ES-I3 (cell line): ENCODE measurements around the gene ALDH1A3.
A peak's percentile ranks its signal among the peaks of the same experiment; 100 is the strongest.

ENCODE experiments used
- H3K36me3 ChIP-seq: 2 replicates; pipeline ENCODE4 v1.6.1; 2013; ENCODE audit warnings: mild to moderate bottlenecking, low read length, control low read depth, moderate library complexity; ENCODE audit not compliant: insufficient read depth
- H3K4me1 ChIP-seq: 2 replicates; pipeline ENCODE4 v1.6.1; 2013; ENCODE audit warnings: mild to moderate bottlenecking, control low read depth, low read length; ENCODE audit not compliant: insufficient read depth
- H3K9ac ChIP-seq: 2 replicates; pipeline ENCODE4 v1.6.1; 2013; ENCODE audit warnings: low read depth, mild to moderate bottlenecking, low read length, moderate library complexity
- H3K9me3 ChIP-seq: 2 replicates; pipeline ENCODE4 v1.6.1; 2013; ENCODE audit warnings: mild to moderate bottlenecking, low read length, moderate library complexity; ENCODE audit not compliant: control insufficient read depth, insufficient read depth

ALDH1A3 gene

DNA sequence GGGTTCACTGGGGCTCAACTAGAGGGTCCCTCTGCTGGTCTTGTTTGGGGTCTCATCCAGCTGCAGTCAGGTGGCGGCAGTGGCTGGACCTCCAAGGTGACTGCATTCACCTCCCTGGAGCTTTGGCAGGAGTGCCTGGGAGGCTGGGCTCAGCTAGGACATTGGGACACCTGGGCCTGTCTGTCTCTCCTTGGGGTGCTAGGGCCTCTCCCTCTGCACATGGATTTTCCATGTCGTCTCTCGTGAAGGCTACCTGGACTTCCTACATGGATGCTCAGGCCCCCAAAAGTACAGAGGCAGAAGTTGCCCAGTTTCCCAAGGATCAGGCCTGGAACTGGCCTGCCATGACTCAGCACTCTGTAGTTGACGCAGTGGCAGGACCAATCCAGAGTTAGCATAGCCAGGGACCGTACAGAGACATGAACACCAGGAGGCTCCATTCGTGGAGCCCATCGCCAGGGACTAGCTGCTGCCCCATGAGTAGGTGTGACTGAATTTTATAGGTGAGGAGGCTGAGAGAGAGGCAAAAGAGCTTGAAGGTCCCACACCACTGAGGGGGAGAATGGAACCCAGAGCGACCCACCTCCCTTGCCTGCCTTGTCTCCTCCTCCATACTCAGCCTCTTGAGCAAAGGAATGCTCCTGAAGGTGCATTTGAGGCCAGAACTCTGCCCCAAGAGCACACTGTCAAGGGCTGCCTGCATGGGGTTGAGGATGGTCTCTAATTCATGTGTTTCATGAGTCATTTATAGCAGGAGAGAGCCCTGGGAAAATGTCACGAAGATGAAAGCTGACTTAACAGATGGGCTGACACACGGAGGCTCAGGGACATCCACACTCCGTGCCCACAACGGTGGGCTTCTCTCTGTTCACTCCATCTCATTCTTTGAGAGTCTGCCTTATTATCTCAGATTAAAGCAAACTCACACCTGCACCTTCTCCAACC is 13.0 kb upstream of the ALDH1A3 start:
- Histone ChIP-seq H3K9me3 (no peaks in the 10 kb centered on the region), H3K9ac (no peak overlapping the region), H3K4me1 (no peaks in the 10 kb centered on the region), H3K36me3 (no peaks in the 10 kb centered on the region)

GRCh38 chr15:100867433-100867832 is 12.2 kb upstream of the ALDH1A3 start:
- H3K9me3 ChIP-seq: no peaks in the 10 kb centered on the region
- no peak overlapping the region for H3K9ac ChIP-seq
- no peaks in the 10 kb centered on the region for H3K4me1 ChIP-seq
- no peaks in the 10 kb centered on the region for H3K36me3 ChIP-seq

GRCh38 chr15:100869151-100869999 is 10.3 kb upstream of the ALDH1A3 start:
- Histone ChIP-seq H3K4me1 (no peaks in the 10 kb centered on the region), H3K36me3 (no peaks in the 10 kb centered on the region), H3K9ac (no peak overlapping the region), H3K9me3 (no peaks in the 10 kb centered on the region)

- no peak overlapping the region for H3K9ac ChIP-seq
- H3K9me3 ChIP-seq: no peaks in the 10 kb centered on the region
- H3K36me3 ChIP-seq: no peaks in the 10 kb centered on the region
- peaks cover under 1% of the 10 kb centered on the region; the same call in 1 of the 2 replicates for H3K4me1 ChIP-seq
Observed at GRCh38 chr15:100873029-100873677, 6.5 kb upstream of the ALDH1A3 start.

- no peaks in the 10 kb centered on the region for H3K9me3 ChIP-seq
- H3K4me1 ChIP-seq: peaks cover 3% of the 10 kb centered on the region; the same call in 1 of the 2 replicates
- no peak overlapping the region for H3K9ac ChIP-seq
- H3K36me3 ChIP-seq: no peaks in the 10 kb centered on the region
Observed at GRCh38 chr15:100875495-100875894, 4.1 kb upstream of the ALDH1A3 start.

DNA sequence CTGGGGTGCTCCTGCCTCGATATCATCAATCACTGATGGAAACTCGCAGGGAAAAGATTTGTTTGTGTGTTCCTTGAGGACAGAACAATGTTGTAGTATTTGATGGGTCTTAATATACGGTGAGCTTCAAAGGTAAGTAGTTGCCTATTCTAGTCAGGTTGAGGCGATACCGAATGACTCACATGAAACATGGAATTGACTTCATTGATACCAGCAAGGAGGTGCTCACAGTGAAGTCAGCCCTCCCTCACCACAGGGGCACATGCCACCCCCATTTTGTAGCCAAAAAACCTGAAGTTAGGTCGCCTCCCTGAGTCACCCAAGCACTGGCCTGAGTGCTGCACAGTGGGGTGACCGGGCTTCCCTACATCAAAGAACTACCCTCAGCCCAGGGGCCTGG is 3.7 kb upstream of the ALDH1A3 start:
- Histone ChIP-seq H3K9ac (no peak overlapping the region), H3K36me3 (no peaks in the 10 kb centered on the region), H3K9me3 (no peaks in the 10 kb centered on the region), H3K4me1 (peaks cover 3% of the 10 kb centered on the region; the same call in 1 of the 2 replicates)

DNA sequence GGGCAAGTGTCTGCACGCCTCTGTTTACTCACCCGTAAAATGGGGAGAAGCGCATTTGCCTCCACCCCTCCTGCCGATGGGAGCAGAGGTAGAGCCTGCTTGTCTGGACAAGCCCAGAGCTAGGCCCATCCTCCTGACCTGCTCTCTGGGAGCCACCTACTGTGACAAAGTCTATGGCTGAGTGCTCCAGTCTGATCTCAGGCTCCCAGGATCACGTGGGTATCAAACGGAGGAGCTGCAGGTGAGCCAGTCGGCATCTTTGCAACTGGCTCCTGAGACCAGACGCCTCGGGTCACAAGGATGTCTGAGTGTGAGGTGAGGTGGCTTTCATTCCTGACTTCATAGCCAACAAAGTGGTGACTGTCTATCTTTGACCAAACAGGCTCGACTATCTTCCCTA is 2.1 kb upstream of the ALDH1A3 start:
- Histone ChIP-seq H3K4me1 (peaks cover 3% of the 10 kb centered on the region; the same call in 1 of the 2 replicates), H3K9me3 (no peaks in the 10 kb centered on the region), H3K9ac (no peak overlapping the region)

GRCh38 chr15:100878130-100878529 is 1.5 kb upstream of the ALDH1A3 start:
- no peaks in the 10 kb centered on the region for H3K9me3 ChIP-seq
- H3K9ac ChIP-seq: peak overlapping the region; percentile 13; the same call in 1 of the 2 replicates
- H3K4me1 ChIP-seq: peaks cover 3% of the 10 kb centered on the region; the same call in 1 of the 2 replicates
- H3K36me3 ChIP-seq: no peaks in the 10 kb centered on the region

More for the DNA sequence above, 2.1 kb upstream of the ALDH1A3 start:
- H3K36me3 ChIP-seq: no peaks in the 10 kb centered on the region

GRCh38 chr15:100878648-100879047 is 983 bp upstream of the ALDH1A3 start:
- H3K4me1 ChIP-seq: peaks cover 3% of the 10 kb centered on the region; the same call in 1 of the 2 replicates
- H3K9ac ChIP-seq: peak overlapping the region; percentile 78; the same call in 1 of the 2 replicates

DNA sequence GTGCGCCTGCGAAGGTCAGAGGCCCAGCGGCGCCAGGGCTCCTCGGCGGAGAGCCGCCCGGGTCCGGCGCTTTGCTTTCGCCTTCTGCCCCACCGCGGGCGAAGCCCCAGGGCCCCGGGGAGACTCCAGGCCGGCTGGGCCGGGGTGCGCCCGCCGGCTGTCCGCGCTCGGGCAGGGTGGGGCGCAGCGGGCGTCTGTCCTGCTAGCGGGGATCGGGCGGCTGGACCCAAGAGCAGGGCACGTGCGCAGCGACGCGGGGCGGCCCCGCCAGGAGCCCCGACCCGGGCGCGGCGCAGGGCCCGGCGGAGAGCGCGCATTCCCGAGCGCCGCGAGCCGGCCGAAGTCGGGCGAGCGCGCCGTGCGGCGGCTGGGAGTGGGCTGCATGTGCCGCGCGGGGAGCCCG is 569 bp upstream of the ALDH1A3 start:
- H3K36me3 ChIP-seq: no peaks in the 10 kb centered on the region
- no peaks in the 10 kb centered on the region for H3K9me3 ChIP-seq
- H3K9ac ChIP-seq: peak overlapping the region; percentile 78
- peaks cover 3% of the 10 kb centered on the region; the same call in 1 of the 2 replicates for H3K4me1 ChIP-seq

More at GRCh38 chr15:100878648-100879047, 983 bp upstream of the ALDH1A3 start:
- no peaks in the 10 kb centered on the region for H3K9me3 ChIP-seq
- H3K36me3 ChIP-seq: no peaks in the 10 kb centered on the region

DNA sequence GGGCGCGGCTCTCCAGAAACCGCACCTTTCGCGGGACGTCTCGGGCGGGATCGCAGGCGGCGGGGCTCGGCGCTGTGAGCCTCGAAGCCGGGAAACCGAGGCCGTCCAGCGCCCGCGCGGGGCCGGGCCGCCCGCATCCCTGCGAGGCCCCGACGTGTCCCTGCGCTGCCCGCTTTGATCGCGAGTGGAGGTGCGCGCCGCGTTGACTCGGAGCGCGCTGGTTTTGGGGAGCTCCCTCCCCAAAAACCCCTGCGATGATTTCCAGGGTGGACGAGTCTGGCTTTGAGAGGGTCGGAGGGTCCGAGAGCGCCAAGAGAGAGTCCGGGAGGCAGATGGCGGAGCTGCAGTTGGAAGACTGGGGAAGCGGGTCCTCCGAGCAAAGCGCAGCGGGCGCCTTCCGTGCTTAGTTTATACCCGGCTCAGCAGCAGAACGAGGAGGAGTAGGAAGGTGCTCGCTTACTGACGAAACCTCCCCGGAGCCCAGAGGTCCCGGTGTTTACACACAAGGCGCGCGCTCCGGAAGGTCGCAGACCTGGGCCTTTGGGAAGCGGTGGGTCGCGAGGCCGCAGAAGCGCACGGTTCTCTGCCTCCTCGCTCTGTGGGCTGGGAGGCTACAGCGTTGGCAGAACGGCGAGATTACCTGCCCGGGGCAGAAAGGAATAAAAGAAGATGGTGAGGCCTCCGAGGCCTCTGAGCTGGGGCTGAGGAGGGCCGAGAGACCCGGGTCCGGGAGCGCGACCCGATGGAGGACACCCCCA is 687 bp downstream of the ALDH1A3 start:
- Histone ChIP-seq H3K36me3 (no peaks in the 10 kb centered on the region), H3K9me3 (no peaks in the 10 kb centered on the region), H3K4me1 (peaks cover 4% of the 10 kb centered on the region; the same call in 1 of the 2 replicates), H3K9ac (peak overlapping the region; percentile 78)

- H3K9ac ChIP-seq: peak overlapping the region; percentile 78
- peaks cover 9% of the 10 kb centered on the region; the same call in 1 of the 2 replicates for H3K4me1 ChIP-seq
- H3K9me3 ChIP-seq: no peaks in the 10 kb centered on the region
- H3K36me3 ChIP-seq: no peaks in the 10 kb centered on the region
Observed at GRCh38 chr15:100880897-100881242, 1.2 kb downstream of the ALDH1A3 start.

GRCh38 chr15:100881573-100882336 is 2.1 kb downstream of the ALDH1A3 start:
- Histone ChIP-seq H3K36me3 (no peaks in the 10 kb centered on the region), H3K9me3 (no peaks in the 10 kb centered on the region), H3K9ac (no peak overlapping the region), H3K4me1 (peaks cover 9% of the 10 kb centered on the region; the same call in 1 of the 2 replicates)
